Measurements from ENCODE around the gene PTGER4. TPM values are rescaled to one million over a fixed set of nuclear protein-coding genes. Genes with fewer than 3 reads are reported as not detected.
"Not testable (repeated sequence)": the region's sequence is repeated elsewhere in the genome, so short reads cannot be mapped to it uniquely, and the experiment has no call there.

PTGER4 gene
- total RNA-seq, 2 experiments from 2014 or later, result 83.8 to 86.3 TPM

- Mint-ChIP-seq H3K27ac (no peak overlapping the region), H3K4me1 (ENCODE audit: low read depth) (no peaks in the 10 kb centered on the region), H3K4me3 (no peak overlapping the region), H3K27me3 (ENCODE audit: low read depth) (no peaks in the 10 kb centered on the region), H3K36me3 (ENCODE audit: low read depth) (peaks cover 72% of the 10 kb centered on the region), H3K9me3 (peaks cover 44% of the 10 kb centered on the region)
- CTCF ChIA-PET, result interaction anchor here (1.2 kb wide), 1 partner anchor 752 kb away, joined by 3 read pairs; no protein-coding TSS in a partner anchor
- intact Hi-C loops (cut with micrococcal nuclease), result no loop called here
- DNase-seq, result no peak
These were observed 20.5 kb downstream of the PTGER4 start for GRCh38 chr5:40700116-40700782.

- intact Hi-C loops (cut with micrococcal nuclease); H3K4me3 Mint-ChIP-seq; DNase-seq; H3K27ac Mint-ChIP-seq; H3K27me3 Mint-ChIP-seq (ENCODE audit: low read depth); H3K4me1 Mint-ChIP-seq (ENCODE audit: low read depth): not testable (repeated sequence)
- CTCF ChIA-PET, result interaction anchor here (1.4 kb wide), 1 partner anchor 14 kb away, joined by 4 read pairs; no protein-coding TSS in a partner anchor
- H3K36me3 Mint-ChIP-seq (ENCODE audit: low read depth), result peaks cover 73% of the 10 kb centered on the region
- H3K9me3 Mint-ChIP-seq, result peaks cover 54% of the 10 kb centered on the region
These were observed 22.3 kb downstream of the PTGER4 start for GRCh38 chr5:40702027-40702426.

DNA sequence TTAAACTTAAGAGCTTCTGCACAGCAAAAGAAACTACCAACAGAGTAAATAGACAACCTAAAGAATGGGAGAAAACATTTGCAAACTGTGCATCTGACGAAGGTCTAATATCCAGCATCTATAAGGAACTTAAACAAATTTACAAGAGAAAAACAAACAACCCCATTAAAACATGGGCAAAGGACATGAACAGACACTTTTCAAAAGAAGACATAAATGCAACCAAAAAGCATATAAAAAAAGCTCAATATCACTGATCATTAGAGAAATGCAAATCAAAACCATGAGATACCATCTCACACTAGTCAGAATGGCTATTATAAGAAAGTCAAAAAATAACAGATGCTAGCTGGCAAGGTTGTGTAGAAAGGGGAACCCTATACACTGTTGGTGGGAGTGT is 25.8 kb downstream of the PTGER4 start:
- Mint-ChIP-seq H3K36me3 (ENCODE audit: low read depth) (peaks cover 82% of the 10 kb centered on the region), H3K9me3 (peaks cover 71% of the 10 kb centered on the region)
- CTCF ChIA-PET, result interaction anchor here (0.5 to 1.1 kb wide), 3 partner anchors 10 to 757 kb away, joined by 3 to 4 read pairs (median 3); no protein-coding TSS in a partner anchor
- H3K4me1 Mint-ChIP-seq (ENCODE audit: low read depth); H3K4me3 Mint-ChIP-seq; H3K27ac Mint-ChIP-seq; intact Hi-C loops (cut with micrococcal nuclease); H3K27me3 Mint-ChIP-seq (ENCODE audit: low read depth); DNase-seq: not testable (repeated sequence)

DNA sequence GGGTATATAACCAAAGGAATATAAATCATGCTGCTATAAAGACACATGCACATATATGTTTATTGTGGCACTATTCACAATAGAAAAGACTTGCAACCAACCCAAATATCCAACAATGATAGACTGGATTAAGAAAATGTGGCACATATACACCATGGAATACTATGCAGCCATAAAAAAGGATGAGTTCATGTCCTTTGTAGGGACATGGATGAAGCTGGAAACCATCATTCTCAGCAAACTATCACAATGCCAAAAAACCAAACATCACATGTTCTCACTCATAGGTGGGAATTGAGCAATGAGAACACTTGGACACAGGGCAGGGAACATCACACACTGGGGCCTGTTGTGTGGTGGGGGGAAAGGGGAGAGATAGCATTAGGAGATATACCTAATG is 30.9 kb downstream of the PTGER4 start:
- H3K4me3 Mint-ChIP-seq; H3K4me1 Mint-ChIP-seq (ENCODE audit: low read depth); CTCF ChIA-PET; H3K27ac Mint-ChIP-seq; H3K27me3 Mint-ChIP-seq (ENCODE audit: low read depth); intact Hi-C loops (cut with micrococcal nuclease); DNase-seq: not testable (repeated sequence)
- Mint-ChIP-seq H3K36me3 (ENCODE audit: low read depth) (peaks cover 43% of the 10 kb centered on the region), H3K9me3 (peaks cover 29% of the 10 kb centered on the region)

GRCh38 chr5:40714001-40714400 is 34.3 kb downstream of the PTGER4 start:
- no peak for DNase-seq
- Mint-ChIP-seq H3K36me3 (ENCODE audit: low read depth) (peaks cover 28% of the 10 kb centered on the region), H3K9me3 (peaks cover 11% of the 10 kb centered on the region), H3K4me3 (no peak overlapping the region), H3K4me1 (ENCODE audit: low read depth) (peaks cover 13% of the 10 kb centered on the region), H3K27me3 (ENCODE audit: low read depth) (no peaks in the 10 kb centered on the region), H3K27ac (no peak overlapping the region)
- CTCF ChIA-PET, result interaction anchor here (0.8 to 1.1 kb wide), 4 partner anchors 10 to 22 kb away, joined by 3 to 5 read pairs (median 3); no protein-coding TSS in a partner anchor
- intact Hi-C loops (cut with micrococcal nuclease), result no loop called here

GRCh38 chr5:40716000-40716399 is 36.3 kb downstream of the PTGER4 start:
- H3K4me3 Mint-ChIP-seq, result no peak overlapping the region
- no peaks in the 10 kb centered on the region for H3K27me3 Mint-ChIP-seq (ENCODE audit: low read depth)

DNA sequence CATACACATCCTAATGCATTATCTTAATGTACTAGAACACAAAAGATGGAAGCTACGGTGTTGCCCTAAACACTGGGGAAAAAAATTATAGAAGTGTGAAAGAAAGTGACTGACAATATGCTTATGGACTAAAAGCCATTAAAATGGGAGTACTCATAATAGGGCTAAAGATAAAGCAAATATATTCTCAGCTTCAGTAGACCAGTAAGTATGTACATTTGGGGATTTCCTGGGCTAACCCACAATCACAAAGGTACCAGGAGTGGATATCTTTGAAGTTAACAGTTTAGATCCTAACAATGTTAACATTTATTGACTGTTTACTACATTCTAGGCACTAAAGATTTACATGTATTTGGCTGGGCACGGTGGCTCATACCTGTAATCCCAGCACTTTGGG is 36.9 kb downstream of the PTGER4 start:
- DNase-seq, result no peak
- CTCF ChIA-PET, result interaction anchor here (0.6 to 1.4 kb wide), 4 partner anchors 11 to 817 kb away, joined by 3 to 5 read pairs (median 4); no protein-coding TSS in a partner anchor
- H3K4me1 Mint-ChIP-seq (ENCODE audit: low read depth), result peaks cover 13% of the 10 kb centered on the region
- no peak overlapping the region for H3K4me3 Mint-ChIP-seq
- H3K9me3 Mint-ChIP-seq, result peaks cover 3% of the 10 kb centered on the region
- no peaks in the 10 kb centered on the region for H3K27me3 Mint-ChIP-seq (ENCODE audit: low read depth)
- intact Hi-C loops (cut with micrococcal nuclease), result loop anchor here (1.0 kb wide), 3 partner anchors 39 to 767 kb away; partner anchors contain the start of gene TTC33
- H3K36me3 Mint-ChIP-seq (ENCODE audit: low read depth), result peaks cover 30% of the 10 kb centered on the region
- H3K27ac Mint-ChIP-seq, result no peak overlapping the region

More at GRCh38 chr5:40716000-40716399, 36.3 kb downstream of the PTGER4 start:
- CTCF ChIA-PET, result interaction anchor here (0.6 to 1.4 kb wide), 3 partner anchors 10 to 816 kb away, joined by 3 to 5 read pairs (median 4); no protein-coding TSS in a partner anchor
- DNase-seq, result no peak
- Mint-ChIP-seq H3K9me3 (no peaks in the 10 kb centered on the region), H3K36me3 (ENCODE audit: low read depth) (peaks cover 25% of the 10 kb centered on the region), H3K4me1 (ENCODE audit: low read depth) (peaks cover 13% of the 10 kb centered on the region), H3K27ac (no peak overlapping the region)
- intact Hi-C loops (cut with micrococcal nuclease), result loop anchor here (1.0 kb wide), 3 partner anchors 39 to 767 kb away; partner anchors contain the start of gene TTC33

- H3K4me1 Mint-ChIP-seq (ENCODE audit: low read depth), result peaks cover 13% of the 10 kb centered on the region
- intact Hi-C loops (cut with micrococcal nuclease), result no loop called here
- no peak for DNase-seq
- CTCF ChIA-PET, result interaction anchor here (0.6 to 0.8 kb wide), 2 partner anchors 12 to 33 kb away, joined by 4 to 6 read pairs; no protein-coding TSS in a partner anchor
- H3K4me3 Mint-ChIP-seq, result no peak overlapping the region
- no peak overlapping the region for H3K27ac Mint-ChIP-seq
- H3K9me3 Mint-ChIP-seq, result peaks cover 4% of the 10 kb centered on the region
- no peaks in the 10 kb centered on the region for H3K27me3 Mint-ChIP-seq (ENCODE audit: low read depth)
- H3K36me3 Mint-ChIP-seq (ENCODE audit: low read depth), result peaks cover 36% of the 10 kb centered on the region
These were observed 37.6 kb downstream of the PTGER4 start for GRCh38 chr5:40717281-40717680.

- DNase-seq, result no peak
- H3K4me1 Mint-ChIP-seq (ENCODE audit: low read depth), result peaks cover 13% of the 10 kb centered on the region
- CTCF ChIA-PET, result no interaction called here
- H3K36me3 Mint-ChIP-seq (ENCODE audit: low read depth), result peaks cover 39% of the 10 kb centered on the region
- no peaks in the 10 kb centered on the region for H3K27me3 Mint-ChIP-seq (ENCODE audit: low read depth)
- intact Hi-C loops (cut with micrococcal nuclease), result no loop called here
- H3K4me3 Mint-ChIP-seq, result no peak overlapping the region
- no peak overlapping the region for H3K27ac Mint-ChIP-seq
- H3K9me3 Mint-ChIP-seq, result peaks cover 6% of the 10 kb centered on the region
These were observed 40.4 kb downstream of the PTGER4 start for GRCh38 chr5:40720069-40720468.

- H3K27me3 Mint-ChIP-seq (ENCODE audit: low read depth); DNase-seq; CTCF ChIA-PET; H3K4me1 Mint-ChIP-seq (ENCODE audit: low read depth); H3K27ac Mint-ChIP-seq; H3K9me3 Mint-ChIP-seq; intact Hi-C loops (cut with micrococcal nuclease); H3K4me3 Mint-ChIP-seq: not testable (repeated sequence)
- H3K36me3 Mint-ChIP-seq (ENCODE audit: low read depth), result peaks cover 45% of the 10 kb centered on the region
These were observed 42.8 kb downstream of the PTGER4 start for GRCh38 chr5:40722497-40722911.

GRCh38 chr5:40733434-40733833 is 53.7 kb downstream of the PTGER4 start:
- H3K27ac Mint-ChIP-seq, result no peak overlapping the region

GRCh38 chr5:40733879-40734563 is 54.3 kb downstream of the PTGER4 start:
- no peak overlapping the region for H3K4me3 Mint-ChIP-seq
- H3K9me3 Mint-ChIP-seq, result no peaks in the 10 kb centered on the region
- CTCF ChIA-PET, result interaction anchor here (0.7 to 3.1 kb wide), 7 partner anchors 9 to 785 kb away, joined by 3 to 22 read pairs (median 3); no protein-coding TSS in a partner anchor
- no peak for DNase-seq
- intact Hi-C loops (cut with micrococcal nuclease), result no loop called here
- H3K4me1 Mint-ChIP-seq (ENCODE audit: low read depth), result peaks cover 33% of the 10 kb centered on the region
- no peak overlapping the region for H3K27ac Mint-ChIP-seq
- H3K27me3 Mint-ChIP-seq (ENCODE audit: low read depth), result no peaks in the 10 kb centered on the region
- H3K36me3 Mint-ChIP-seq (ENCODE audit: low read depth), result peaks cover 12% of the 10 kb centered on the region

More at GRCh38 chr5:40733434-40733833, 53.7 kb downstream of the PTGER4 start:
- DNase-seq, result no peak
- H3K9me3 Mint-ChIP-seq, result no peaks in the 10 kb centered on the region
- H3K27me3 Mint-ChIP-seq (ENCODE audit: low read depth), result no peaks in the 10 kb centered on the region
- H3K36me3 Mint-ChIP-seq (ENCODE audit: low read depth), result peaks cover 12% of the 10 kb centered on the region
- H3K4me1 Mint-ChIP-seq (ENCODE audit: low read depth), result peaks cover 33% of the 10 kb centered on the region
- intact Hi-C loops (cut with micrococcal nuclease), result no loop called here
- CTCF ChIA-PET, result interaction anchor here (1.7 to 3.1 kb wide), 3 partner anchors 8 to 785 kb away, joined by 3 to 22 read pairs (median 8); no protein-coding TSS in a partner anchor
- H3K4me3 Mint-ChIP-seq, result no peak overlapping the region
